HAP-1 (cell line): ENCODE results near the gene ATP1A3.

Source experiments
- DNase-seq, 2 experiments: peaks; one replicate each; pipeline ENCODE4 v3.0.0-alpha.2; 2016 to 2020; ENCODE audit warnings: low spot score in 2 of 2
- H3K27me3 ChIP-seq: fragments of 250-450 bp; sonication (Bioruptor Pico); 2 replicates; pipeline ENCODE4 v1.5.1; 2020; ENCODE audit warnings: low read depth, mild to moderate bottlenecking, moderate library complexity
- H3K36me3 ChIP-seq: fragments of 250-450 bp; sonication (Bioruptor Pico); replicated peaks from 2 replicates; pipeline ENCODE4 v1.5.1; 2020; ENCODE audit warnings: mild to moderate bottlenecking
- H3K4me1 ChIP-seq: fragments of 250-450 bp; sonication (Bioruptor Pico); 2 replicates; pipeline ENCODE4 v1.5.1; 2020; ENCODE audit warnings: mild to moderate bottlenecking
- H3K4me3 ChIP-seq: fragments of 250-450 bp; sonication (Bioruptor Pico); 2 replicates; pipeline ENCODE4 v1.5.1; 2020; ENCODE audit warnings: mild to moderate bottlenecking, moderate library complexity
- H3K9me3 ChIP-seq: fragments of 250-450 bp; sonication (Bioruptor Pico); 2 replicates; pipeline ENCODE4 v1.5.1; 2020; ENCODE audit warnings: mild to moderate bottlenecking, moderate library complexity
- in situ Hi-C: fragments of 300-500 bp; cut with MboI; formaldehyde crosslinking; loops from 3 replicates; pipeline ENCODE4 v1.14.3; 2020; ENCODE audit warnings: low sequenced_read_pairs, inconsistent platforms, mixed read lengths

ATP1A3 gene

GRCh38 chr19:41984961-41985360, 9.1 kb downstream of the ATP1A3 start:
- H3K9me3 ChIP-seq: no peaks in the 10 kb centered on the region
- H3K36me3 ChIP-seq: peaks cover 9% of the 10 kb centered on the region
- no peak for DNase-seq
- H3K4me1 ChIP-seq: no peaks in the 10 kb centered on the region
- H3K4me3 ChIP-seq: no peak overlapping the region
- in situ Hi-C loops: no loop called here
- H3K27me3 ChIP-seq: no peaks in the 10 kb centered on the region

- in situ Hi-C loops: no loop called here
- Histone ChIP-seq H3K4me3 (no peak overlapping the region), H3K9me3 (no peaks in the 10 kb centered on the region), H3K4me1 (no peaks in the 10 kb centered on the region), H3K36me3 (peaks cover 9% of the 10 kb centered on the region), H3K27me3 (no peaks in the 10 kb centered on the region)
- no peak for DNase-seq
Measured at GRCh38 chr19:41981724-41982123, 12.3 kb downstream of the ATP1A3 start.

- H3K4me1 ChIP-seq: no peaks in the 10 kb centered on the region
- DNase-seq: no peak
- in situ Hi-C loops: no loop called here
- peaks cover 9% of the 10 kb centered on the region for H3K36me3 ChIP-seq
- no peak overlapping the region for H3K4me3 ChIP-seq
- H3K27me3 ChIP-seq: no peaks in the 10 kb centered on the region
- H3K9me3 ChIP-seq: no peaks in the 10 kb centered on the region
Measured at GRCh38 chr19:41978470-41978869, 15.6 kb downstream of the ATP1A3 start.

- no peaks in the 10 kb centered on the region for H3K4me1 ChIP-seq
- in situ Hi-C loops: no loop called here
- no peaks in the 10 kb centered on the region for H3K27me3 ChIP-seq
- peaks cover 9% of the 10 kb centered on the region for H3K36me3 ChIP-seq
- no peak for DNase-seq
- no peak overlapping the region for H3K4me3 ChIP-seq
- no peaks in the 10 kb centered on the region for H3K9me3 ChIP-seq
Measured at GRCh38 chr19:41977916-41978315, 16.1 kb downstream of the ATP1A3 start.

GRCh38 chr19:41974652-41975051, 19.4 kb downstream of the ATP1A3 start:
- peaks cover 12% of the 10 kb centered on the region for H3K36me3 ChIP-seq
- no peak overlapping the region for H3K4me3 ChIP-seq
- in situ Hi-C loops: no loop called here
- no peaks in the 10 kb centered on the region for H3K27me3 ChIP-seq
- DNase-seq: no peak
- H3K4me1 ChIP-seq: no peaks in the 10 kb centered on the region
- H3K9me3 ChIP-seq: no peaks in the 10 kb centered on the region

DNA sequence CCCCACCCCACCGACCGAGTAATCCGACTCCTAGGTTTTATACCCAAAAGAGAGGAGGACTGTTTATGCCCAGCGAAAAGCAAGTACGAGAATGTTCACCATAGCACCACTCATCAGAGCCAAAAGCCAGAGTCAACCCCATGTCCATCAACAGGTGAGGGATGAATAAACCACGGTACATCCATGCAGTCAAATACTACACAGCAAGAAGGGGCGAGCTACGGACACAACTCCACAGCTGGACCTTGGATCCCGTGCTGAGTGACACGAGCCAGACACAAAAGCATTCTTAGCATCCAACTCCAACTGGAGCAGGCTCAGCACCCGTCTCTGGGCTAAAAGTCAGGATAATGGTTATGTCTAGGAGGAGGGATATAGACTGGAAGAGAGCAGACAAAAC, 22.7 kb downstream of the ATP1A3 start:
- Histone ChIP-seq H3K4me1 (no peaks in the 10 kb centered on the region), H3K9me3 (no peaks in the 10 kb centered on the region), H3K36me3 (peaks cover 12% of the 10 kb centered on the region), H3K27me3 (no peaks in the 10 kb centered on the region), H3K4me3 (no peak overlapping the region)
- no peak for DNase-seq
- in situ Hi-C loops: no loop called here

DNA sequence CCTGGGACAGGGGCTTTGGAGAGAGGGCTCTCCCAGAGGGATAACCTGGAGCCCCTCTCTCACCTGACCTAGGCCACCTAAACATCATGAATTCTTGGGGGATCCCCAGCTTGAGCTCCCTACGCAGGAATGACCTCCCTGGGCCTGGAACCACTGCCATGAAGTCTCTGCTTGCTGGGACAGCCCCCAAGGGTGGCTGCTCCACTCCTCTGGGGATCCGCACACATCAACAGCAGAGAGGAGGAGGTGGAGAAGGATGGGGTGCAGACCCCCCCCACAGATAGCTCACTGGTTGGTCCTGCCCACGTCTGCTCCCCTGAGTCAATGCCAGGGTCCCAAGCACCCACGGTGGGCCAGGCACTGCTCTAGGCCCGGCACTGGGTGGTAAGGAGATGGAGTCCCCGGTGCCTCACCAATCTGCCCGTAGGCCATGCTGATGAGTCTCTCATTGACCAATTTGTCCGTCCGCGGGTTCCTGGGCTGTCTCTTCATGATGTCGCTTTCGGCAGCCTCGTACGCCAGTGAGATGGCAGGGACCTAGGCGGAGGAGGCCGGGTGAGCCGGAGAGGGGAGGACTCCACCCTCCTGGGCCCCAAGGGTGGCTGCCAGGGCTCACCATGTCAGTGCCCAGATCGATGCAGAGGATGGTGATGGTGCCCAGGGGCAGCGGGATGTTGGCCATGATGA, 24.1 kb downstream of the ATP1A3 start:
- no peak for DNase-seq
- Histone ChIP-seq H3K27me3 (no peaks in the 10 kb centered on the region), H3K9me3 (no peaks in the 10 kb centered on the region), H3K4me1 (no peaks in the 10 kb centered on the region), H3K4me3 (no peak overlapping the region), H3K36me3 (peaks cover 9% of the 10 kb centered on the region)
- in situ Hi-C loops: no loop called here

DNA sequence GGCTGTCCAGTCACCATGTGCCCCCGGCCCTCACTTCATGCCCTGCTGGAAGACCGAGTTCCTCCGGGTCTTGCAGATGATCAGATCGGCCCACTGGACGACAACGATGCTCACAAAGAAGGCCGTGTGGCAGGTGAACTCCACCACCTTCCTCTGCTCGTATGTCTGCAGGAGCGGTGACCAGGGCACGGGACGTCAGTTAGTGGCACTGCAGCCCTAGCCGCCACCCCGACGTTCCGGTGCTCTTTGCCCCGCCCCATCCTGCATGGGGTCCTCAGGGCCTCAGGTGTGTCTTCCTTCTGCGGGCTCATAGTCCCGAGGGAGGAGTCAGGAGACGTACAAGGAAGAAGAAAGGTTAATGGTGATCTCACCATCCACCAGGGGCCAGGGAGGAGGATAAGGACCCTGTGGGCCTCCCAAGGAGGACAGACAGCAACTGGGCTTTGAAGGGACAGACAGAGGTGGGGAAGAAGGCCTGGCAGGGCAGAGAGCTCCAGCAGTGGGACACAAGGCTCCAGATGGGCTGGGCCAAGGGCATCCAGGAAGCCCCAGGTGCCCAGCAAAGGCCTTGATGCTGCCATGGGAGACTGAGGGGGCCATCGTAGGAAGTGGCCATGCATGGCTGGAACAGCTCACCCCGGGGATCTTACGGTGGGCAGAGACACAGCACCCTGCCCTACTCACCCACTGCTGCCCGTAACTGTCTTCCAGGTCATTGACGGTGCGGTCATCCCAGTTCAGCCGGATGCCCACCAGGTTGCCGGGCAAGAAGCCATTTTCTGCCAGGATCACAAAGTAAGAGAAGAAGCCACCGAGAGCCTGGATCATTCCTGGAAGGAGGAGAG, 25.1 kb downstream of the ATP1A3 start:
- Histone ChIP-seq H3K27me3 (no peaks in the 10 kb centered on the region), H3K4me3 (no peak overlapping the region), H3K9me3 (no peaks in the 10 kb centered on the region), H3K36me3 (peaks cover 9% of the 10 kb centered on the region), H3K4me1 (no peaks in the 10 kb centered on the region)
- DNase-seq: no peak
- in situ Hi-C loops: no loop called here

GRCh38 chr19:41967054-41967783, 26.8 kb downstream of the ATP1A3 start:
- Histone ChIP-seq H3K4me3 (no peak overlapping the region), H3K4me1 (no peaks in the 10 kb centered on the region), H3K36me3 (peaks cover 9% of the 10 kb centered on the region), H3K9me3 (no peaks in the 10 kb centered on the region), H3K27me3 (no peaks in the 10 kb centered on the region)
- in situ Hi-C loops: no loop called here
- no peak for DNase-seq

DNA sequence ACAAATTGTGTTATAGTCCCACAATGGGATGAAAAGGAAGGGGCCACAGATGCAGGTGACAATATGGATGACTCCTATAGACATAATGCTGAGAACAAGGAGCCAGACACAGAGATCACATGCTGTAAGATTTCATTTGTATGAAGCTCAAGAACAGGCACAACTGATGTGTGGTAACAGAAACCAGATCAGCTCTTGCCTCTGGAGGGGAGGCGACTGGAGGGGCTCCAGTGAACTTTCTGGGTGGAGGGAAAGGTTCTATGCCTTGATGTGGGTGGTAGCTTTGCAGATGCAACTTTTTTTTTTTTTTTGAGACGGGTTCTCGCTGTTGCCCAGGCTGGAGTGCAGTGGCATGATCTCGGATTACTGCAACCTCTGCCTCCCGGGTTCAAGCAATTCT, 28.9 kb downstream of the ATP1A3 start:
- Histone ChIP-seq H3K36me3 (peaks cover 3% of the 10 kb centered on the region; the same call in 1 of the 2 replicates), H3K27me3 (no peaks in the 10 kb centered on the region), H3K9me3 (no peaks in the 10 kb centered on the region), H3K4me3 (no peak overlapping the region), H3K4me1 (no peaks in the 10 kb centered on the region)
- in situ Hi-C loops: no loop called here
- no peak for DNase-seq

GRCh38 chr19:41960973-41961372, 33.1 kb downstream of the ATP1A3 start:
- in situ Hi-C loops: no loop called here

DNA sequence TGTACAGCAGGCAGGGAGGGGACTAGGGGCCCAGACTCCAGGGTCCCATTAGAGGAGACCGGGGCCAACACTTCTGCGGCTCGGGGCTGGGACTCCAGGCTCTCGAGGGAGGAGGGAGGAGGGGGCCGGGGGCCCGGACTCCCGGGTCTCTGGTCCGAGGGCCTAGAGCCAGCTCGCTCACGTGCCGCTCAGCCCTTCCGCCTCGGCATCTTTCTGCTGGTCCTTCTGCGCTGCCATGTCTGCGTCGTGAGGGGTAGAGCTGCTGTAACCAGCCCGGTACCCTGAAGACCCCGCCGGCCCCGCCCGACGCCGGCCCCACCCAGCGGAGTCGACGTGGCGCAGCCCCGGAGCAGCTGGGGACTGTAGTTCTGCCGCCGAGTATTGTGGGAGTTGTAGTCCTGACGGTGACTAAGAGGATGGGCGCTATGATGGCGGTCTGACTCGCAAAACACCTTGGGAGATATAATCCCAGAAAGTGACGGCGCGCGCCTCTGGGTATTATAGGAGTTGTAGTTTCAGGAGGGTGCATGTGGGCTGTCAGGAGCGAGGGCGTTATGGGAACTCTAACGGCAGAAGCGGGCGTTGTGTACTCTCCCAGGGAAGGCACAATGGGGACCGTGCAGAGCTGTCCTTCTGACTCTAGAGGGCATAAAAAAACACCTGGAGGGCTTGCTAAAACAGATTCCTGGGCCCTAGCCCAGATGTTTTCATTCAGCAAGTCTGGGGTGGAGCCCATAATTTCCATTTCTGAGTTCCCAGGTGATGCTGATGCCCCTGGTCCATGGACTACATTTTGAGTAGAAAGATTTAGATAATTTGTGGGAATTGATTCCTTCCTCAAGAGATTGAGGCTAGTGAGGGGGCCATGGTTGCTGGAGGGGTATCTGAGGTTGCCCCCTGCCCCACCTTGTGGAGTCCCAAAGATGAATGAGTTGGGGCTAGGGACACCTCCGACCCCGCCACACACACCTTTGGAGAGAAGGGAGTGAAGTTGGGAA, 34.7 kb downstream of the ATP1A3 start, which contains the start of gene RABAC1:
RABAC1 (minus strand) TSS at position 266 of the 998 bp plus-strand sequence; CDS start at position 237, 29 bp downstream.
- in situ Hi-C loops: no loop called here
- Histone ChIP-seq H3K36me3 (peaks cover 5% of the 10 kb centered on the region; the same call in 1 of the 2 replicates), H3K4me1 (peaks cover 10% of the 10 kb centered on the region), H3K4me3 (peak within 1 kb of the TSS; percentile 86), H3K9me3 (no peaks in the 10 kb centered on the region), H3K27me3 (no peaks in the 10 kb centered on the region)
- peak; percentile 95 to 96 for DNase-seq

More at GRCh38 chr19:41960973-41961372, 33.1 kb downstream of the ATP1A3 start:
- Histone ChIP-seq H3K9me3 (no peaks in the 10 kb centered on the region), H3K4me3 (no peak overlapping the region), H3K27me3 (no peaks in the 10 kb centered on the region), H3K4me1 (peaks cover 10% of the 10 kb centered on the region), H3K36me3 (peaks cover 5% of the 10 kb centered on the region; the same call in 1 of the 2 replicates)
- DNase-seq: no peak
